ENCODE data around the gene LPCAT1.

The LPCAT1 gene

DNA sequence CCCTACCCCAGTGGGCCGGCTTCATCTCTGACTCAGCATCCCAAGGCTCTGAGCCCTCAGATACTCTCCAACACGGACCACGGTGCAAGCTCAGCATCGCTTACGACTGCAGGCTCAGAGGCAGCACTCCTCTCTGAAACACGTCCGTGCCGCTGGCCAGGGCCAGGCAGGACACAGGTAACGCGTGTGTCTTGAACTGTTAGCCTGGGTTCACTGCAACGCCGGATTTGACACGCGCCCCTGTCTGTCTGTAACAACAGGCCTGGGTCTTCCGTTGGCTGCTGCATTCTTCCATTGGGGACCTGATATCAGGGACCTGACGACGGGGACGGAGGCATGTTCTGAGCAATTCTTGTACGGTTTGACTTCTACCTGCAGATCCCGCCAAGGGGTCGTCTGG is 84.9 kb downstream of the LPCAT1 start:
- no peak overlapping the region for H3K4me3 Mint-ChIP-seq
- ATAC-seq (replicated peaks), result no peak
- H3K4me1 Mint-ChIP-seq (ENCODE audit: low read depth in 2 of 2), result peaks cover under 1% of the 10 kb centered on the region in 2 donors
- DNase-seq, result no peak
- peaks cover 6 to 14% of the 10 kb centered on the region in 2 donors for H3K9me3 Mint-ChIP-seq
- H3K27me3 Mint-ChIP-seq, result peaks cover 49 to 69% of the 10 kb centered on the region in 2 donors
- H3K36me3 Mint-ChIP-seq (ENCODE audit: insufficient read depth), result no peaks in the 10 kb centered on the region
- no peak overlapping the region for H3K27ac Mint-ChIP-seq

GRCh38 chr5:1437876-1438559 is 85.7 kb downstream of the LPCAT1 start:
- H3K27ac Mint-ChIP-seq, result no peak overlapping the region
- no peak overlapping the region for H3K4me3 Mint-ChIP-seq
- H3K36me3 Mint-ChIP-seq (ENCODE audit: insufficient read depth), result no peaks in the 10 kb centered on the region
- peaks cover 48 to 69% of the 10 kb centered on the region in 2 donors for H3K27me3 Mint-ChIP-seq
- DNase-seq, result no peak
- H3K9me3 Mint-ChIP-seq, result peaks cover 11 to 21% of the 10 kb centered on the region in 2 donors
- H3K4me1 Mint-ChIP-seq (ENCODE audit: low read depth in 2 of 2), result no peaks in the 10 kb centered on the region
- no peak for ATAC-seq (replicated peaks)

DNA sequence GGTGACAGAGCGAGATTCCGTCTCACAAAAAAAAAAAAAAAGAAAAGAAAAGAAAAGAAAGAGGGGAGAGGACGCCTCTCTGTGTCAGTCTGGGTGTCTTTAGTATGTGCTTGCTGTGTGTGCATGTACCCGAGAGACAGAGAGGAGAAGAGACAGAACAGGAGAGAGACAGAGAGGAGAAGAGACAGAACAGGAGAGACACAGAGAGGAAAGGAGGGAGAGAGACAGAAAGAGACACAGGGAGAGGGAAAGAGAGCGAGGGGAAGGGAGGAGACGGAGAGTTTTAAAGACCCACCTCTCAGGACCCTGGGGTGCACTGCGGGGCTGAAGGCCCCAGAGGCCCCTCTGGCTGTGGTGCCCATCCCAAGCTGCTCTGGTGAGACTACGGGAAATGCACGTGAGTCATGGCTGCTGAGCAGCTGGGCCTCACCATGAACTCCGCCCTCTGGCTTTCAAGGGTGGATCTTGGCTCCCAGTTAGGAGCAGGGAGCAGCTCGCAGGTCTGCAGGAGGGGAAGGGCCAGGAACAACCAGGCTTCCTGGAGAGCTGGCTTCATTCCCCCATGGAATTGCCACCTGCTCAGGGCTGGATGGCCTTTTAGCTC is 86.4 kb downstream of the LPCAT1 start:
- peaks cover 42 to 69% of the 10 kb centered on the region in 2 donors for H3K27me3 Mint-ChIP-seq
- no peaks in the 10 kb centered on the region for H3K4me1 Mint-ChIP-seq (ENCODE audit: low read depth in 2 of 2)
- no peak for ATAC-seq (replicated peaks)
- no peaks in the 10 kb centered on the region for H3K36me3 Mint-ChIP-seq (ENCODE audit: insufficient read depth)
- no peak for DNase-seq
- H3K27ac Mint-ChIP-seq, result no peak overlapping the region
- H3K9me3 Mint-ChIP-seq, result peaks cover 11 to 21% of the 10 kb centered on the region in 2 donors
- no peak overlapping the region for H3K4me3 Mint-ChIP-seq

- H3K9me3 Mint-ChIP-seq, result peaks cover 11 to 21% of the 10 kb centered on the region in 2 donors
- H3K27me3 Mint-ChIP-seq, result peaks cover 37 to 63% of the 10 kb centered on the region in 2 donors
- H3K27ac Mint-ChIP-seq, result no peak overlapping the region
- no peaks in the 10 kb centered on the region for H3K36me3 Mint-ChIP-seq (ENCODE audit: insufficient read depth)
- ATAC-seq (replicated peaks) (no peak), DNase-seq (no peak)
- H3K4me3 Mint-ChIP-seq, result no peak overlapping the region
- no peaks in the 10 kb centered on the region for H3K4me1 Mint-ChIP-seq (ENCODE audit: low read depth in 2 of 2)
Measured at GRCh38 chr5:1436681-1437080, 87.1 kb downstream of the LPCAT1 start.

- ATAC-seq (replicated peaks) (no peak), DNase-seq (no peak)
- peaks cover 11 to 21% of the 10 kb centered on the region in 2 donors for H3K9me3 Mint-ChIP-seq
- no peak overlapping the region for H3K4me3 Mint-ChIP-seq
- H3K36me3 Mint-ChIP-seq (ENCODE audit: insufficient read depth), result no peaks in the 10 kb centered on the region
- H3K27me3 Mint-ChIP-seq, result peaks cover 33 to 60% of the 10 kb centered on the region in 2 donors
- no peak overlapping the region for H3K27ac Mint-ChIP-seq
- no peaks in the 10 kb centered on the region for H3K4me1 Mint-ChIP-seq (ENCODE audit: low read depth in 2 of 2)
Measured at GRCh38 chr5:1436036-1436435, 87.7 kb downstream of the LPCAT1 start.

DNA sequence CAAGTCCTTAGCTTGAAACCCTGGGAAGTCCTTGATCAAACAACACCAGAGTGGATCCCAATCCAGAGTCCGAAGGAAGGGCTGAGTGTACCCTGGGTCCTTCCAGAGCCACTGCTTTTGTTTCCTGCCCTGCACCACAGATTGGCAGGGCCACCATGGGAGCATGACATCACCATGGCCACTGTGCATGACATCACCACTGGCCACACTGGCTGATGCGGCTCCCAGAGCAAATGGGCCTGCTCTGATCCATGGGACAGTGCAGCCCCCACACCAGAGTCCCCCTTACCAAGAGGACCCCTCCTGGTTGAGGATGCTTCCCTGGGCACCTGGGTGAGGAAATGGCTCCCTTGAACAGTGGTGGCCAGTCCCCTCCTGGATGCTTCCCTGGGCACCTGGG is 88.4 kb downstream of the LPCAT1 start:
- H3K36me3 Mint-ChIP-seq (ENCODE audit: insufficient read depth), result no peaks in the 10 kb centered on the region
- H3K27ac Mint-ChIP-seq, result no peak overlapping the region
- H3K4me1 Mint-ChIP-seq (ENCODE audit: low read depth in 2 of 2), result no peaks in the 10 kb centered on the region
- peaks cover 9 to 15% of the 10 kb centered on the region in 2 donors for H3K9me3 Mint-ChIP-seq
- no peak overlapping the region for H3K4me3 Mint-ChIP-seq
- H3K27me3 Mint-ChIP-seq, result peaks cover 27 to 60% of the 10 kb centered on the region in 2 donors
- DNase-seq (no peak), ATAC-seq (replicated peaks) (no peak)

- Mint-ChIP-seq H3K9me3 (peaks cover 5 to 18% of the 10 kb centered on the region in 2 donors), H3K4me1 (ENCODE audit: low read depth in 2 of 2) (no peaks in the 10 kb centered on the region), H3K27me3 (peaks cover 12 to 38% of the 10 kb centered on the region in 2 donors), H3K36me3 (ENCODE audit: insufficient read depth) (no peaks in the 10 kb centered on the region), H3K27ac (no peak overlapping the region), H3K4me3 (no peak overlapping the region)
- DNase-seq (no peak), ATAC-seq (replicated peaks) (no peak)
Measured at GRCh38 chr5:1432296-1432695, 91.5 kb downstream of the LPCAT1 start.

GRCh38 chr5:1431896-1432295 is 91.9 kb downstream of the LPCAT1 start:
- ATAC-seq (replicated peaks) (no peak), DNase-seq (no peak)
- peaks cover 5 to 18% of the 10 kb centered on the region in 2 donors for H3K9me3 Mint-ChIP-seq
- no peaks in the 10 kb centered on the region for H3K36me3 Mint-ChIP-seq (ENCODE audit: insufficient read depth)
- no peak overlapping the region for H3K4me3 Mint-ChIP-seq
- no peaks in the 10 kb centered on the region for H3K4me1 Mint-ChIP-seq (ENCODE audit: low read depth in 2 of 2)
- H3K27ac Mint-ChIP-seq, result no peak overlapping the region
- H3K27me3 Mint-ChIP-seq, result peaks cover 8 to 34% of the 10 kb centered on the region in 2 donors

DNA sequence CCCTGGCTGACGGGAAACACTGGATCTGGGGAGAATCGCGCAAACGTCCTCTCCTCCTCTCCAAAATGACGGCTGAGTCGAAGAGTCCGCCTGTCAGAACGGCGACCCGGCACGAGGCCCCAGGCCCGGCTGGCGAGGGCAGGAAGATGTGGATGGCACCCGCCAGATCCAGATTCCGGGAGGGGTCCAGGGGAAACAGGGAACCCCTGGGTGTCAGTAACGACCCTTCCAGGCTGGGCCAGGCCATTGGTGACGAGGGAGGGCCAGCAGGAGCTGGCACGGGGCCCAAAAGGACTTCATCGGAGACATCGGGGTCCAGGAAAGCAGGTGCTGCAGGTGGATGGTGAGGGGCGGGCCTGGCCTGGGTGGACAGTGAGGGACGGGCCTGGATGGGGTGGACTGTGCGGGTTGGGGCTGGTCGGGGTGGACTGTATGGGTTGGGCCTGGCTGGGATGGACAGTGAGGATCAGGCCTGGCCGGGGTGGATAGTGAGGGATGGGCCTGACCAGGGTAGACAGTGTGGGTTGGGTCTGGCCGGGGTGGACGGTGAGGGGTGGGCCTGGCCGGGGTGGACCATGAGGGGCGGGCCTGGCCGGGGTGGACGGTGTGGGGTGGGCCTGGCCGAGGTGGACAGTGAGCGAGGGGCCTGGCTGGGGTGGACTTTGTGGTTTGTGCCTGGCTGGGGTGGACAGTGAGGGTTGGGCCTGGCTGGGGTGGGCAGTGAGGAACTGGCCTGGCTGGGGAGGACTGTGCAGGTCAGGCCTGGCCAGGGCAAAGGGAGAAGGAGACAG is 92.5 kb downstream of the LPCAT1 start:
- ATAC-seq (replicated peaks) (no peak), DNase-seq (no peak)
- no peaks in the 10 kb centered on the region for H3K4me1 Mint-ChIP-seq (ENCODE audit: low read depth in 2 of 2)
- H3K27me3 Mint-ChIP-seq, result peaks cover 8 to 32% of the 10 kb centered on the region in 2 donors
- peaks cover 7 to 25% of the 10 kb centered on the region in 2 donors for H3K9me3 Mint-ChIP-seq
- H3K4me3 Mint-ChIP-seq, result no peak overlapping the region
- H3K27ac Mint-ChIP-seq, result no peak overlapping the region
- no peaks in the 10 kb centered on the region for H3K36me3 Mint-ChIP-seq (ENCODE audit: insufficient read depth)

DNA sequence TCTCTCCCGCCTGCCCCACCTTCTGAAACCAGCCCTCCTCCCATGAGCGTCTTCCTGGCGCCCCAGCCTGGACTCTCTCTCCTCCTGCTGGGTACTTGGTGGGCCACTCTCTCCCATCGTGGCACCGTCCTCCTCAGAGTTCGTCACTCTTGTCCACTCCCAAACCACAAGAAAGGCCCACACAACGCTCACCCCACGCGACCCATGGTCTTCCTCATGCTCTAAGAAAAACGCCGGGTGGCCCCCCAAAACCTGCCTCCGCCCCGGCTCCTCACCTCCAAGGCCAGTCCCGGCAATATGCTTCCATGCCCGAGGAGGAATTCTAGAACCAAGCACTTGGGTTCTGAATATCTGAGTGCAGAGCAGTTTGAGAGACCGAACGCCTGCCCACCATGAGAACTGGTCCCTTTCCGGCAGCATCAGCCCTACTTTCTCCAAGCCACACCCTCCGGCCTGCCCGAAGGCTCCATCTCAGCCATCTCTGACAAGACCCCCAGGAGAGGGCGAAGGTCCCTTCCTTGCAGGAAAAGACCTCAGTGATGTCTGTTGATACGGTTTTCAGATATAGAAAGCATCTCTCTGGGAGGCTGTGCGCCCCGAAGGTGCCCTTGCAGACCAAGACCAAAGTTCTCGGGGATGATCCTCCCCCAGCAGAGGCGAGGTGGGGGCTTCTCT is 93.5 kb downstream of the LPCAT1 start:
- Mint-ChIP-seq H3K27me3 (peaks cover 8 to 34% of the 10 kb centered on the region in 2 donors), H3K4me1 (ENCODE audit: low read depth in 2 of 2) (no peaks in the 10 kb centered on the region), H3K4me3 (no peak overlapping the region), H3K9me3 (peaks cover 7 to 25% of the 10 kb centered on the region in 2 donors), H3K36me3 (ENCODE audit: insufficient read depth) (no peaks in the 10 kb centered on the region), H3K27ac (no peak overlapping the region)
- ATAC-seq (replicated peaks) (no peak), DNase-seq (no peak)

DNA sequence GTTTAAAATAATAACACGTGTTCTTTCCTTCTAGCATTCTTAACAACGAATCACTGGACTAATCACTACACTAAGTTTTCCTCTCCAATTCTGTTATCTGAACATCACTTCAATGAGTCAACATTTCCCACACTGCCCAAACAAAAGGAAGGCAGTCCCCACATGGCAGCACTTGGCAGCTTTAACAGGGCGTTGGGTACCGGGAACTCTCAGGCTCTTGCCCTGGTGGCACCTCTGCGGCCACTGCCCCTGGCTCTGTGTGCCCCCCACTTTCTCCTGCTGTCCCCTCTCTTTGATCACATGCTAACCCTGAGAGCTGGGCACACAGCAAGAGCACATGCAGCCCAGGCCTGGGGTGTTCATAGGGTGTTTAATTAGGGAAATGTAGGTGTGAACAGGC is 94.3 kb downstream of the LPCAT1 start:
- Mint-ChIP-seq H3K36me3 (ENCODE audit: insufficient read depth) (no peaks in the 10 kb centered on the region), H3K27me3 (peaks cover 10 to 42% of the 10 kb centered on the region in 2 donors), H3K4me3 (no peak overlapping the region), H3K27ac (no peak overlapping the region), H3K9me3 (peaks cover 7 to 25% of the 10 kb centered on the region in 2 donors), H3K4me1 (ENCODE audit: low read depth in 2 of 2) (no peaks in the 10 kb centered on the region)
- DNase-seq (no peak), ATAC-seq (replicated peaks) (no peak)

- Mint-ChIP-seq H3K4me1 (ENCODE audit: low read depth in 2 of 2) (no peaks in the 10 kb centered on the region), H3K4me3 (no peak overlapping the region), H3K36me3 (ENCODE audit: insufficient read depth) (no peaks in the 10 kb centered on the region), H3K27ac (no peak overlapping the region), H3K9me3 (peaks cover 7 to 25% of the 10 kb centered on the region in 2 donors), H3K27me3 (peaks cover 14 to 44% of the 10 kb centered on the region in 2 donors)
- no peak for ATAC-seq (replicated peaks)
- no peak for DNase-seq
Measured at GRCh38 chr5:1429066-1429465, 94.7 kb downstream of the LPCAT1 start.

GRCh38 chr5:1428107-1428506 is 95.7 kb downstream of the LPCAT1 start:
- Mint-ChIP-seq H3K27ac (no peak overlapping the region), H3K9me3 (peaks cover 2 to 17% of the 10 kb centered on the region in 2 donors), H3K27me3 (peaks cover 6 to 37% of the 10 kb centered on the region in 2 donors), H3K4me1 (ENCODE audit: low read depth in 2 of 2) (no peaks in the 10 kb centered on the region), H3K4me3 (no peak overlapping the region), H3K36me3 (ENCODE audit: insufficient read depth) (no peaks in the 10 kb centered on the region)
- DNase-seq, result no peak
- ATAC-seq (replicated peaks), result no peak

All from effector memory CD8-positive, alpha-beta T cell (primary cell).